Measurements from ENCODE around the gene RSPO1. TPM values are rescaled to one million over a fixed set of nuclear protein-coding genes. Genes with fewer than 3 reads are reported as not detected.

The RSPO1 gene
- total RNA-seq, 1 experiment from 2014 or later: not detected

- no peak for DNase-seq (ENCODE audit: low read depth)
These were observed 22.2 kb upstream of the RSPO1 start for GRCh38 chr1:37656881-37657280.

GRCh38 chr1:37656026-37656425, 21.3 kb upstream of the RSPO1 start:
- no peak for DNase-seq (ENCODE audit: low read depth)

- no peak for DNase-seq (ENCODE audit: low read depth)
These were observed 20.6 kb upstream of the RSPO1 start for GRCh38 chr1:37655274-37655673.

- DNase-seq (ENCODE audit: low read depth): no peak
These were observed 19.2 kb upstream of the RSPO1 start for GRCh38 chr1:37653906-37654305.

GRCh38 chr1:37652976-37653375, 18.3 kb upstream of the RSPO1 start:
- no peak for DNase-seq (ENCODE audit: low read depth)

- DNase-seq (ENCODE audit: low read depth): no peak
These were observed 17.1 kb upstream of the RSPO1 start for GRCh38 chr1:37651803-37652202.

- DNase-seq (ENCODE audit: low read depth): no peak
These were observed 16.0 kb upstream of the RSPO1 start for GRCh38 chr1:37650721-37651120.

- DNase-seq (ENCODE audit: low read depth): no peak
These were observed 15.5 kb upstream of the RSPO1 start for GRCh38 chr1:37650173-37650572.

- no peak for DNase-seq (ENCODE audit: low read depth)
These were observed 12.6 kb upstream of the RSPO1 start for GRCh38 chr1:37647281-37647680.

- DNase-seq (ENCODE audit: low read depth): no peak
These were observed 6.4 kb upstream of the RSPO1 start for GRCh38 chr1:37641059-37641458.

- DNase-seq (ENCODE audit: low read depth): no peak
These were observed 1.7 kb upstream of the RSPO1 start for GRCh38 chr1:37636435-37636834.

- no peak for DNase-seq (ENCODE audit: low read depth)
These were observed 555 bp upstream of the RSPO1 start for GRCh38 chr1:37634992-37635902.

- DNase-seq (ENCODE audit: low read depth): no peak
These were observed 801 bp downstream of the RSPO1 start for GRCh38 chr1:37633938-37634243.

- DNase-seq (ENCODE audit: low read depth): no peak
These were observed 1.4 kb downstream of the RSPO1 start for GRCh38 chr1:37633040-37633937.

GRCh38 chr1:37631036-37631435, 3.7 kb downstream of the RSPO1 start:
- DNase-seq (ENCODE audit: low read depth): no peak

- DNase-seq (ENCODE audit: low read depth): no peak
These were observed 4.2 kb downstream of the RSPO1 start for GRCh38 chr1:37630426-37631028.

- DNase-seq (ENCODE audit: low read depth): no peak
These were observed 4.8 kb downstream of the RSPO1 start for GRCh38 chr1:37629726-37630425.

- DNase-seq (ENCODE audit: low read depth): no peak
These were observed 5.7 kb downstream of the RSPO1 start for GRCh38 chr1:37629008-37629407.

- DNase-seq (ENCODE audit: low read depth): no peak
These were observed 6.6 kb downstream of the RSPO1 start for GRCh38 chr1:37628026-37628556.

GRCh38 chr1:37622131-37622530, 12.6 kb downstream of the RSPO1 start:
- DNase-seq (ENCODE audit: low read depth): no peak

GRCh38 chr1:37621326-37621870, 13.3 kb downstream of the RSPO1 start:
- DNase-seq (ENCODE audit: low read depth): no peak

Measured in M059J (cell line).